Measurements from ENCODE around the gene ITGAL. TPM values are rescaled to one million over a fixed set of nuclear protein-coding genes. Genes with fewer than 3 reads are reported as not detected.

The ITGAL gene
- total and polyA plus RNA-seq, 2 of the 8 experiments (the other 6 are each of a cell fraction or from before 2014, with no cell fraction given): not detected

- Histone ChIP-seq H3K4me1 (replicated peaks in 1 of 4; ENCODE audit: control insufficient read depth in 3 of 4, insufficient read depth in 4 of 4, low read length in 3 of 4) (no peaks in the 10 kb centered on the region), H3K27me3 (replicated peaks in 1 of 4; ENCODE audit: control insufficient read depth in 3 of 4, extremely low read depth in 1 of 4, insufficient read depth in 3 of 4, low read length in 3 of 4) (no peaks in the 10 kb centered on the region), H3K23ac (ENCODE audit: insufficient read length) (no peak overlapping the region), H2AFZ (ENCODE audit: low read length) (no peak overlapping the region), H3K4ac (replicated peaks; ENCODE audit: insufficient read length, low read depth, low read length) (no peak overlapping the region), H3K4me3 (ENCODE audit: extremely low read depth in 1 of 4, insufficient read depth in 2 of 4, low read depth in 3 of 4, low read length in 4 of 4) (no peak overlapping the region), H4K91ac (replicated peaks; ENCODE audit: insufficient read length, low read length) (no peak overlapping the region), H2BK120ac (replicated peaks; ENCODE audit: low read depth, low read length) (no peak overlapping the region), H3K36me3 (ENCODE audit: control insufficient read depth in 2 of 4, insufficient read depth in 4 of 4, low read length in 3 of 4) (no peaks in the 10 kb centered on the region), H3K27ac (ENCODE audit: low read depth, low read length) (no peak overlapping the region), H2BK12ac (ENCODE audit: low read depth, low read length) (no peak overlapping the region), H3K4me2 (ENCODE audit: insufficient read depth in 1 of 2, low read depth in 2 of 2, low read length in 2 of 2) (no peak overlapping the region), H3K14ac (ENCODE audit: insufficient read length) (no peak overlapping the region), H3K18ac (ENCODE audit: extremely low read depth, low read length) (no peak overlapping the region), H2BK20ac (ENCODE audit: low read length) (no peak overlapping the region), H3K79me2 (ENCODE audit: control insufficient read depth in 1 of 2, insufficient read depth in 2 of 2, low read length in 2 of 2) (no peaks in the 10 kb centered on the region), H3K56ac (replicated peaks; ENCODE audit: insufficient read length, low read depth, low read length) (no peak overlapping the region), H4K20me1 (replicated peaks in 1 of 2; ENCODE audit: control insufficient read depth in 1 of 2, insufficient read depth in 2 of 2, low read length in 2 of 2) (no peaks in the 10 kb centered on the region), H2BK5ac (ENCODE audit: low read depth, low read length) (no peak overlapping the region), H3K23me2 (ENCODE audit: low read depth, low read length) (no peaks in the 10 kb centered on the region), H3K9ac (replicated peaks in 1 of 4; ENCODE audit: extremely low read depth in 1 of 4, low read depth in 3 of 4, low read length in 3 of 4) (no peak overlapping the region), H2AK5ac (ENCODE audit: low read depth, low read length) (no peak overlapping the region), H2BK15ac (ENCODE audit: low read length) (no peak overlapping the region), H3K9me3 (ENCODE audit: insufficient read depth in 2 of 2, low read depth in 1 of 2, low read length in 1 of 2) (no peaks in the 10 kb centered on the region; a peak in 1 of 4 replicates), H4K8ac (ENCODE audit: extremely low read depth, insufficient read depth, low read length) (no peak overlapping the region), H4K5ac (ENCODE audit: insufficient read length, low read depth, low read length) (no peak overlapping the region), H3K79me1 (ENCODE audit: low read depth, low read length) (no peaks in the 10 kb centered on the region)
- FAIRE-seq (no peak), DNase-seq (ENCODE audit: low read depth in 1 of 2, low spot score in 2 of 2) (no peak)
- ChIA-PET CTCF (ENCODE audit: partially characterized antibody) (interaction anchor here (0.8 to 4.1 kb wide), 12 partner anchors 8 to 148 kb away, joined by 3 to 16 read pairs (median 6); partner anchors contain the start of genes DCTPP1 and ZNF747), POLR2A (ENCODE audit: partially characterized antibody) (interaction anchor here (0.7 to 1.5 kb wide), 3 partner anchors 9 to 358 kb away, joined by 3 read pairs; partner anchors contain the start of genes ITGAL, MAPK3 and ZNF747)
- 93% methylated on average over 5 of the region's 5 CpGs; no CpG with 5 or more reads in 1 of the 2 experiments for WGBS, 2 experiments (ENCODE audit: extremely low coverage in 1 of 2, insufficient coverage in 1 of 2, insufficient read length in 1 of 2, insufficient replicate concordance in 2 of 2, low coverage in 1 of 2, low lambda C conversion rate in 2 of 2, missing lambda C conversion rate in 1 of 2)
- no peak for TF ChIP-seq SRF (IDR thresholded peaks at IDR 0.05; ENCODE audit: low read depth, low read length)
- no peak for TF ChIP-seq ATF2 (IDR thresholded peaks at IDR 0.05; ENCODE audit: low read length)
- no peak for TF ChIP-seq SP2 (IDR thresholded peaks at IDR 0.05; ENCODE audit: low read length)
- no peak for TF ChIP-seq SIN3A (conservative IDR thresholded peaks at IDR 0.05 in 1 of 2, IDR thresholded peaks at IDR 0.05 in 1 of 2; ENCODE audit: low read depth in 1 of 2, low read length in 2 of 2)
Observed at GRCh38 chr16:30481381-30481780, 8.8 kb downstream of the ITGAL start.
